ENCODE measurements around the gene ZSCAN16. TPM values are rescaled to one million over a fixed set of nuclear protein-coding genes. Genes with fewer than 3 reads are reported as not detected.

Gene ZSCAN16
- total and polyA plus RNA-seq, 2 donors = 8.5 to 15.4 TPM

- Histone ChIP-seq H3K9me3 (ENCODE audit: control insufficient read depth in 2 of 2, insufficient read depth in 1 of 2, low read length in 1 of 2) (peaks cover 5 to 6% of the 10 kb centered on the region in 2 donors), H3K4me1 (ENCODE audit: control insufficient read depth in 2 of 2, insufficient read depth in 2 of 2, low read length in 2 of 2) (no peaks in the 10 kb centered on the region), H3K27me3 (ENCODE audit: control insufficient read depth in 2 of 2, insufficient read depth in 1 of 2, low read length in 1 of 2) (no peaks in the 10 kb centered on the region), H3K36me3 (ENCODE audit: control insufficient read depth in 2 of 2, insufficient read depth in 2 of 2, low read length in 1 of 2) (peaks cover 37 to 53% of the 10 kb centered on the region in 2 donors), H3K4me3 (ENCODE audit: low read length in 2 of 2) (no peak overlapping the region), H3K27ac (ENCODE audit: low read depth in 1 of 2, low read length in 1 of 2) (no peak overlapping the region)
- no peak for DNase-seq (ENCODE audit: low read depth in 6 of 9, low spot score in 9 of 9)
These were observed 29.9 kb downstream of the ZSCAN16 start for GRCh38 chr6:28154357-28154756.

- H3K27me3 ChIP-seq (ENCODE audit: control insufficient read depth in 2 of 2, insufficient read depth in 1 of 2, low read length in 1 of 2) = no peaks in the 10 kb centered on the region
- H3K4me1 ChIP-seq (ENCODE audit: control insufficient read depth in 2 of 2, insufficient read depth in 2 of 2, low read length in 2 of 2) = peaks cover 5 to 11% of the 10 kb centered on the region in 2 donors
These were observed 33.9 kb downstream of the ZSCAN16 start for GRCh38 chr6:28158318-28158717.

GRCh38 chr6:28159029-28159607 is 34.7 kb downstream of the ZSCAN16 start:
- whole genome bisulfite sequencing = 98% methylated on average over 4 of the region's 4 CpGs
- Histone ChIP-seq H3K27ac (ENCODE audit: low read depth in 1 of 2, low read length in 1 of 2) (no peak overlapping the region), H3K9me3 (ENCODE audit: control insufficient read depth in 2 of 2, insufficient read depth in 1 of 2, low read length in 1 of 2) (peaks cover 0 to 7% of the 10 kb centered on the region in 2 donors), H3K36me3 (ENCODE audit: control insufficient read depth in 2 of 2, insufficient read depth in 2 of 2, low read length in 1 of 2) (peaks cover 9 to 13% of the 10 kb centered on the region in 2 donors), H3K4me3 (ENCODE audit: low read length in 2 of 2) (no peak overlapping the region), H3K27me3 (ENCODE audit: control insufficient read depth in 2 of 2, insufficient read depth in 1 of 2, low read length in 1 of 2) (no peaks in the 10 kb centered on the region), H3K4me1 (ENCODE audit: control insufficient read depth in 2 of 2, insufficient read depth in 2 of 2, low read length in 2 of 2) (peaks cover 5 to 11% of the 10 kb centered on the region in 2 donors)
- DNase-seq (ENCODE audit: low read depth in 6 of 9, low spot score in 9 of 9) = no peak

More at GRCh38 chr6:28158318-28158717, 33.9 kb downstream of the ZSCAN16 start:
- peaks cover 17 to 21% of the 10 kb centered on the region in 2 donors for H3K36me3 ChIP-seq (ENCODE audit: control insufficient read depth in 2 of 2, insufficient read depth in 2 of 2, low read length in 1 of 2)
- DNase-seq (ENCODE audit: low read depth in 6 of 9, low spot score in 9 of 9) = no peak
- H3K4me3 ChIP-seq (ENCODE audit: low read length in 2 of 2) = no peak overlapping the region
- WGBS = 98% methylated on average over 3 of the region's 3 CpGs
- peaks cover under 1 to 10% of the 10 kb centered on the region in 2 donors for H3K9me3 ChIP-seq (ENCODE audit: control insufficient read depth in 2 of 2, insufficient read depth in 1 of 2, low read length in 1 of 2)
- no peak overlapping the region for H3K27ac ChIP-seq (ENCODE audit: low read depth in 1 of 2, low read length in 1 of 2)

DNA sequence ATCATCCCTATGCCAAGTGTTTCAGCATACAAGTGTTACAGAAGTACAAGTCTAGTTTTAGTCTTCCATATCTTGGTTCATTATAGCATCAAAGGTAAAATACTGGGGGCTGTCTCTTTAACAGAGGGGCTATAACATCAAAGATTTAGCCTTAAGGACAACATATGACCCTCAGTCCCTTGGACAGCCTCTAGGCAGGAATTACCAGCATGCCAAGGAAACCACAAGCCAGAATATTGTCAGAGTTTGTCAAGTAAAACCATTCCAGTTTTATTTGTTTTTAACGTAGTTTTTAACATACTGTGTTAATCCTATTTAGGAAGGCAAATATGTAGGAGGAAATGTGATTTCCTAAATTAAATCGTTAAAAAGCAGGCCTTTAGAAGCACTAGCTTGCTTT is 35.8 kb downstream of the ZSCAN16 start:
- 91% methylated on average over 2 of the region's 2 CpGs for WGBS
- peaks cover 0 to 4% of the 10 kb centered on the region in 2 donors for H3K36me3 ChIP-seq (ENCODE audit: control insufficient read depth in 2 of 2, insufficient read depth in 2 of 2, low read length in 1 of 2)
- no peak for DNase-seq (ENCODE audit: low read depth in 6 of 9, low spot score in 9 of 9)
- H3K9me3 ChIP-seq (ENCODE audit: control insufficient read depth in 2 of 2, insufficient read depth in 1 of 2, low read length in 1 of 2) = peaks cover 0 to 7% of the 10 kb centered on the region in 2 donors
- H3K4me3 ChIP-seq (ENCODE audit: low read length in 2 of 2) = no peak overlapping the region
- peaks cover 5 to 11% of the 10 kb centered on the region in 2 donors for H3K4me1 ChIP-seq (ENCODE audit: control insufficient read depth in 2 of 2, insufficient read depth in 2 of 2, low read length in 2 of 2)
- no peak overlapping the region for H3K27ac ChIP-seq (ENCODE audit: low read depth in 1 of 2, low read length in 1 of 2)
- no peaks in the 10 kb centered on the region for H3K27me3 ChIP-seq (ENCODE audit: control insufficient read depth in 2 of 2, insufficient read depth in 1 of 2, low read length in 1 of 2)

GRCh38 chr6:28161410-28162079 is 37.1 kb downstream of the ZSCAN16 start:
- H3K27ac ChIP-seq (ENCODE audit: low read depth in 1 of 2, low read length in 1 of 2) = peak overlapping the region; percentile 37 to 68
- peaks cover 0 to 4% of the 10 kb centered on the region in 2 donors for H3K36me3 ChIP-seq (ENCODE audit: control insufficient read depth in 2 of 2, insufficient read depth in 2 of 2, low read length in 1 of 2)
- 9% methylated on average over 32 of the region's 32 CpGs for WGBS
- peak overlapping the region; percentile 38 to 47 for H3K4me3 ChIP-seq (ENCODE audit: low read length in 2 of 2)
- peaks cover 0 to 7% of the 10 kb centered on the region in 2 donors for H3K9me3 ChIP-seq (ENCODE audit: control insufficient read depth in 2 of 2, insufficient read depth in 1 of 2, low read length in 1 of 2)
- peaks cover 5 to 11% of the 10 kb centered on the region in 2 donors for H3K4me1 ChIP-seq (ENCODE audit: control insufficient read depth in 2 of 2, insufficient read depth in 2 of 2, low read length in 2 of 2)
- peak; percentile 47 to 90 (median 64) for DNase-seq (ENCODE audit: low read depth in 6 of 9, low spot score in 9 of 9)
- no peaks in the 10 kb centered on the region for H3K27me3 ChIP-seq (ENCODE audit: control insufficient read depth in 2 of 2, insufficient read depth in 1 of 2, low read length in 1 of 2)

DNA sequence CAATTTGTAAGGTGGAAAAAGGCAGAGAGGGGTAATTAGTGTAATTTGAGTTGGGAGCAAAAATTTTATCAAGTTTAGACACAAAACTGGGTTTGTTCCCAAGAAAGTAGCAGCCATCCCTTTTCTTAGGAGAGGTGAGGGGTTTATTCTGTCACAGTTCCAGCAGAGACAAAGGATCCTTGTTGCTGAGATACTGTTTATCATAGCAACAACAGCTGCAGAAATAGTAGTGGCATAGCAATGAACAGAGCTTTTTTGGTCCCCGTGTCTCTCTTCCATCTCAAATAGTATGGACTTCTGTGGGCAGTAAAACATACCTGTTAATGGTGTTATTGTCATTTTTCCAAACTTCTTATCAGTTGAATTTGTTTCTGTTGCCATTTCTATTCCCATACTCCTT is 41.2 kb downstream of the ZSCAN16 start:
- WGBS = 92% methylated on average over 1 of the region's 1 CpG
- DNase-seq (ENCODE audit: low read depth in 6 of 9, low spot score in 9 of 9) = no peak
- Histone ChIP-seq H3K27me3 (ENCODE audit: control insufficient read depth in 2 of 2, insufficient read depth in 1 of 2, low read length in 1 of 2) (no peaks in the 10 kb centered on the region), H3K36me3 (ENCODE audit: control insufficient read depth in 2 of 2, insufficient read depth in 2 of 2, low read length in 1 of 2) (no peaks in the 10 kb centered on the region), H3K4me1 (ENCODE audit: control insufficient read depth in 2 of 2, insufficient read depth in 2 of 2, low read length in 2 of 2) (peaks cover 5 to 11% of the 10 kb centered on the region in 2 donors), H3K4me3 (ENCODE audit: low read length in 2 of 2) (no peak overlapping the region), H3K9me3 (ENCODE audit: control insufficient read depth in 2 of 2, insufficient read depth in 1 of 2, low read length in 1 of 2) (peaks cover 0 to 7% of the 10 kb centered on the region in 2 donors), H3K27ac (ENCODE audit: low read depth in 1 of 2, low read length in 1 of 2) (no peak overlapping the region)

- no peak for DNase-seq (ENCODE audit: low read depth in 6 of 9, low spot score in 9 of 9)
- H3K36me3 ChIP-seq (ENCODE audit: control insufficient read depth in 2 of 2, insufficient read depth in 2 of 2, low read length in 1 of 2) = no peaks in the 10 kb centered on the region
- H3K27me3 ChIP-seq (ENCODE audit: control insufficient read depth in 2 of 2, insufficient read depth in 1 of 2, low read length in 1 of 2) = no peaks in the 10 kb centered on the region
- H3K4me1 ChIP-seq (ENCODE audit: control insufficient read depth in 2 of 2, insufficient read depth in 2 of 2, low read length in 2 of 2) = peaks cover under 1 to 2% of the 10 kb centered on the region in 2 donors
- 96% methylated on average over 4 of the region's 4 CpGs for WGBS
- no peaks in the 10 kb centered on the region for H3K9me3 ChIP-seq (ENCODE audit: control insufficient read depth in 2 of 2, insufficient read depth in 1 of 2, low read length in 1 of 2)
- H3K27ac ChIP-seq (ENCODE audit: low read depth in 1 of 2, low read length in 1 of 2) = no peak overlapping the region
- H3K4me3 ChIP-seq (ENCODE audit: low read length in 2 of 2) = no peak overlapping the region
These were observed 42.7 kb downstream of the ZSCAN16 start for GRCh38 chr6:28167068-28167467.

DNA sequence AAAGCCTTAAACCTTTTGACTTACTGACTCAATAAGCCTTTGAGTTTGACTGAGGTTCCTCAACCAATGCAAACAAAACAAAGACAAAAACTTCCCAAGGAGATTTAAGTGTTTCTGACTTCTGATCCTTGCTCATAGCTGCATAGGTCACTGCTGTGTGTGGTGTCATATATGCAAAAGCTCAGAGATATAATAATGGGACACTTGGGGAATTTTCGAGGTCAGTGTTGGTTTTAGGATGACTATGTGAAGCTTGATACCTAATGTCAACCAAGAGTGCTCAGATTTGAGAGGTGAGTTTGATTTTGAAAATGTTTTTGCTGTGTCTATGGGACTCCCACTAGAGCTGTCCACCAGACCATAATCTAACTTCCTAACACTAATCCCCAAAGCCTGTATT is 43.5 kb downstream of the ZSCAN16 start:
- Histone ChIP-seq H3K4me1 (ENCODE audit: control insufficient read depth in 2 of 2, insufficient read depth in 2 of 2, low read length in 2 of 2) (no peaks in the 10 kb centered on the region), H3K27me3 (ENCODE audit: control insufficient read depth in 2 of 2, insufficient read depth in 1 of 2, low read length in 1 of 2) (no peaks in the 10 kb centered on the region), H3K9me3 (ENCODE audit: control insufficient read depth in 2 of 2, insufficient read depth in 1 of 2, low read length in 1 of 2) (no peaks in the 10 kb centered on the region), H3K36me3 (ENCODE audit: control insufficient read depth in 2 of 2, insufficient read depth in 2 of 2, low read length in 1 of 2) (no peaks in the 10 kb centered on the region), H3K4me3 (ENCODE audit: low read length in 2 of 2) (no peak overlapping the region), H3K27ac (ENCODE audit: low read depth in 1 of 2, low read length in 1 of 2) (no peak overlapping the region)
- DNase-seq (ENCODE audit: low read depth in 6 of 9, low spot score in 9 of 9) = no peak
- WGBS = 88% methylated on average over 1 of the region's 1 CpG

DNA sequence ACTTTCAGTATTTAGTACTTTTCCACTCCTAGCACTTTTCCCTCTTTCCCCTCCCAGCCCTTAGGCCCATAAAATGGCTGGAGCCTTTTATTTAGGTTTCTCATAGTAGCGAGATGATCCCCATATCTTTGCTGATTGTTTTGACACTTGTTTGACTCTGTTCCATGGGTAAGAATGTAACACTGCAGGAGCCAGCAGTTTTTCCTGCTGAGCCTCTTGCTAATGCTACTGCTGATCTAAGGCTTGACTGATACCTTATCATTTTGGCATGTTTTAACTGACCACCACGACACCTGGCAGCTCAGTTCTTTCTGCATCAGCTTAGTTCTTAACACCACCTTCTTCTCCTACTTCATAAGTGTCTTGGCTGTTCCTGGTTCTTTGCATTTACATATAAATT is 46.9 kb downstream of the ZSCAN16 start:
- no peaks in the 10 kb centered on the region for H3K4me1 ChIP-seq (ENCODE audit: control insufficient read depth in 2 of 2, insufficient read depth in 2 of 2, low read length in 2 of 2)
- no peaks in the 10 kb centered on the region for H3K9me3 ChIP-seq (ENCODE audit: control insufficient read depth in 2 of 2, insufficient read depth in 1 of 2, low read length in 1 of 2)
- H3K4me3 ChIP-seq (ENCODE audit: low read length in 2 of 2) = no peak overlapping the region
- no peak for DNase-seq (ENCODE audit: low read depth in 6 of 9, low spot score in 9 of 9)
- H3K27me3 ChIP-seq (ENCODE audit: control insufficient read depth in 2 of 2, insufficient read depth in 1 of 2, low read length in 1 of 2) = no peaks in the 10 kb centered on the region
- no peak overlapping the region for H3K27ac ChIP-seq (ENCODE audit: low read depth in 1 of 2, low read length in 1 of 2)
- no peaks in the 10 kb centered on the region for H3K36me3 ChIP-seq (ENCODE audit: control insufficient read depth in 2 of 2, insufficient read depth in 2 of 2, low read length in 1 of 2)
- WGBS = 94% methylated on average over 2 of the region's 2 CpGs
